D341Med (cell line): ENCODE data around the gene PRPS2.

ENCODE experiments used
- DNase-seq: peaks from one replicate; pipeline ENCODE4 v3.0.0; 2012; ENCODE audit warnings: low spot score

Gene PRPS2

DNA sequence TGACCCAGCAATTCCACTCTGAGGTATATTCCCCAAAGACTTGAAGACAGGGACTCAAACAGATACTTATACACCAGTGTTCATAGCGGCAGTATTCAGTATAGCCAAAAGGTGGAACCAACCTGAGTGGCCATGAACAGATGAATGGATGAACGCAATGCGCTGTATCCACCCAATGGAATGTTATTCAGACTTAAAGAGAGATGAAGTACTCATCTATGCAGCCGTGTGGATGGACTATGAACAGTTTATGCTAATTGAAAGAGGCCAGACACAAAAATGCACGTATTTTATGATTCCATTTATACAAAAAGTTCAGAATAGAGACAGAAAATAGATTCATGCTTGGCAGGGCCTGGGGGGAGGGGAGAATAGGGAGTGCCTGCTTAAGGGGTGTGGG is 26.3 kb downstream of the PRPS2 start:
- DNase-seq: no peak

DNA sequence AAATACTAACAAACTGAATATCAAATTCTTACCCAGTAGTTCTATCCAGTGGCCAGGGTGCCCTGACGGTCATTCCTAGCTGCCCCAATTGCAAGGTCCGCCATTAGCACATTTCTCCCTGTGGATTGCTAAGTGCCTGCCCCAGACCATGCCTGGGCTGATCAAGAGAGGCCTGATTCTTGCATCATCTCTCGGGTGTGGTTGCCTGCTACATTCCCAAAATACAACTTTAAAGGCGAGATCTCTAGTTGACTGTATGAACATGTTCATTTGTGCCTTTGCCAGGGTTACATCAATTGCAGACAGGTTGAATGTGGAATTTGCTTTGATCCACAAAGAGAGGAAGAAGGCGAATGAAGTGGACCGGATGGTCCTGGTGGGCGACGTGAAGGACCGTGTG is 28.0 kb downstream of the PRPS2 start:
- DNase-seq: no peak

DNA sequence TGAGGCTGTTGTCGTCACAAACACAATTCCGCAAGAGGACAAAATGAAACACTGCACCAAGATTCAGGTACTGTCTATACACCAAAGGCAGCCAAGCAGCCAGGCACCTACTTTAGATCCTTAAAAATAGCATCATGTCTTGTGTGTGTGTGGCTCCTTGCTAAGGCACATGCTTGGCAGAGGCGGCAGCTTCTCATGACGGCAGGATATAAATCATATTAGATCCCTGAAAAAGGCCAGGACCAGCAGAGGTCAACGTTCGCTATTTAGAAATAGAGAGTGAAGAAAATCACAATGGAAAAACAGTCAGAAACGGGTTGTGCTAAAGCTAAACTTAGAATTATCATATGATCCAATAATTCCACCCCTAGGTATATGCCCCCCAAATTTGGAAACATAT is 29.5 kb downstream of the PRPS2 start:
- no peak for DNase-seq

DNA sequence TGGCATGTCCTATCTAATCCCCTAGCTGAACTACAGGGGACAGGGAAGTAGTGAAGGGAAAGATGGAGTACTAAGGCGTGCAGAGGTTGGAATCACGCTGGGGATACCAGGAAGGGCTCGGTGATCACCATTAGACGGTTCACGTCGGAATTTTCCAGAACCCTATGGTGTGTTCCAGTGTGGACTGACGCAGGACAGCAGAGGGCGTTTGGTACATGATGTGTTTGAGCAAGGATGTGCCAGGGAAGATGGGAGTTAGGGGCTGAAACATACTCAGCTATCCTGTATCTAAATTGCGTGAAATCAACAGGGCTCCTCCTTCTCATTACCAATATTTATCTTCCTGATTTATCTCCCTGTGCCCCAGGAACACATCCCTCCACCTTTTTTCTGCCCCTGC is 33.7 kb downstream of the PRPS2 start:
- DNase-seq: no peak

DNA sequence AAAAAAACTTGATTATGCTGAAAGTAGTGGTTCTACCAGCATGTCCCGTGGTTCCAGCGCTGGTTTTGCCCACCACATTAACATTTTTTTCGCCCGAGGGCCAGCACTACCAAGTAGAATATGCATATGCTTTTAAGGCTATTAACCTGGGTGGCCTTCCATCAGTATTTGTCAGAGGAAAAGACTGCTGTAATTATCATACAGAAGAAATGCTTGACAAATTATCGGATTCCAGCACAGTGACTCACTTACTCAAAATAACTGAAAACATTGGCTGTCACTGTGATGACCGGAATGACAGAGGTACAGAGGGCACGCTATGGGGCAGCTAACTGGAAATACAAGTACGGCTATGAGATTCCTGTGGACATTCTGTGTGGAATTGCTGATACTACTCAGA is 34.6 kb downstream of the PRPS2 start:
- DNase-seq: no peak

DNA sequence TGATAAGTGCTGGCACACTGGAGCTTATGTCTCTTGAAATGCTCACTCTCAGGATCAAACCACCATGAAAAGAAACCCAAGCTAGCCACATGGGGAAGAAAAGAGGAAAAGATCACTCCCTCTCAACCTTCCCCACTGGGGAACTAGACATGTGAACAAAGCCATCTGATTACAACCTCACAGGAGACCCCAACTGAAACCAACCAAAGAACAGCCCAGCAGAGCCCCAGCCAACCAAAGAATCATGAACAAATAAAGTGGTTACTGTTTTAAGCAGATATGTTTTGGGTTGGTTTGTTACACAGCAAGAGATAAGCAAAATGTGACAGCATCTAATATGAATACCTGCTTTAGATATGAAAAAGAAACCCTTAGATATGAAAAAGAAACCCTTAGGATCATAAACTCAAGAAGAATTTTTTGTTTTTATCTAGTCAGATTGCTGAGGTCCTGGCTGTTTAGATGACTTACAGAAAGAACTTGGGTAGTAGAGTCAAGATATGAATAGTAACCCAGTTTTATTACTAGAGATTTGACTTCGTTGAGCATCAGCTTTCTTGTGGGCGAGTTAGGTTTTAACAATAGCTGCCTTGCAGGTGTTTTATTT is 52.0 kb downstream of the PRPS2 start:
- no peak for DNase-seq

DNA sequence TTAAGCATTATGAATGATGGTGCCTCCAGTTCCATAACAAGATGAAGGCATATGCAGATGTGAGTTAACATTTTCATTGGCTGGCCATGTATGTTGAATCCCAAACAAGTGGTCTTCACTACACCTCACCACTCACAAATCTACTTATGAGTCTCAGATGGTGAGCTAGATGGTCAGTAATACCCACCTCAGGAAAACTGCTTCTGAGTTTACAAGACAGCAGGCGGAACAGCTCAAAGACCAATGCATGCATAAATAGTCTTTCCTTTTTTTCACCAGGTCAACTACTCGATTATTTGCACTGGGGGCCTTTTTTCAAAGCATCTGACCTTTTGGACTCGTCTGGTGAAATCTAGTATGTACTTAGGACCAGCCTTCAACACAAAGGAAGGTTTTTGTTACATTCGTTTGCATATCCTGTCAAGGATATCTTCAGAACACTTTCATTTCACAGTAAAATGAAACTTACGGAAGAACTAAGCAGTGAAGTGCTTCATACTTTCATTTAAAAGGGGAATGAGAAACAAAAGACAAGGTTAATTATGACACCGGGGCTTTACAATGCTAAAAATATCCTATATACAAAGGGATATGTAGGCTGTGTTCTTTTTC is 52.6 kb downstream of the PRPS2 start:
- no peak for DNase-seq

DNA sequence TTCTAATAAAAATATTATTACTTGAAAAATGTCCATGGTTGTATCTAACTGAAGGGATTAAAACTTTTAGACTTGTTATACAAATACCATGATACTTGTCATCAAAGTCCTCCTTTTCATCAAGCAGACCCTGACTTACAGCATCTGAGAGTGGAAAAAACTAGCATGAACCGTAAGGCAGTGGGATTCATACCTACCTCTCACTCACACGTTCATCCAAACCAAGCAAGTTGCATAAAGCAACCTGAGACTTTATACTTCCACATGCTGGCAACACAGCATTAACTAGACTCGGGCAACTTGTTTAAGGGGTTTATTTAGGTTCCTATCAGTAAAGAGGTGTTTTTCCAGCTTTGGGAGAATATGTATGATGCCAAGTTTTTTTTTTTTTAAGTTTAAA is 53.1 kb downstream of the PRPS2 start:
- DNase-seq: no peak

DNA sequence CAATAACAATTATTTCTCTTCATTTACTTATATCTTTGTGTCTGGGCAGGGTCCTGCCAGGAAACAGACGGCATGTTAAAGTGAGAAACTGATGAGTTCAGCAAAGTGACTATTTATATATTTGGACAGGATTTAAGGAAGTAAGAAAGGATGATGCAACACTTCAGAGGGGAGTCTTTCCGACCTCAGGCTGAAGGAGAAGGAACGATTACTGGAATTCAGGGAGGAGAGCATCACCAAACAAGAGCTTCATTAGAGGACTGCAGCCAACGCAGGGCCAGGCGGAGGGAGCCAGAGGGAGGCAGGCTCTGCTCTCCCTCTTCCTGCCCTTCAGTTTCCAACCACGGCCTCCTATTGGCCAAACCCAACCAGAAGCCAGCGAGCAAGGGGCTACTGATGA is 74.1 kb downstream of the PRPS2 start:
- no peak for DNase-seq

DNA sequence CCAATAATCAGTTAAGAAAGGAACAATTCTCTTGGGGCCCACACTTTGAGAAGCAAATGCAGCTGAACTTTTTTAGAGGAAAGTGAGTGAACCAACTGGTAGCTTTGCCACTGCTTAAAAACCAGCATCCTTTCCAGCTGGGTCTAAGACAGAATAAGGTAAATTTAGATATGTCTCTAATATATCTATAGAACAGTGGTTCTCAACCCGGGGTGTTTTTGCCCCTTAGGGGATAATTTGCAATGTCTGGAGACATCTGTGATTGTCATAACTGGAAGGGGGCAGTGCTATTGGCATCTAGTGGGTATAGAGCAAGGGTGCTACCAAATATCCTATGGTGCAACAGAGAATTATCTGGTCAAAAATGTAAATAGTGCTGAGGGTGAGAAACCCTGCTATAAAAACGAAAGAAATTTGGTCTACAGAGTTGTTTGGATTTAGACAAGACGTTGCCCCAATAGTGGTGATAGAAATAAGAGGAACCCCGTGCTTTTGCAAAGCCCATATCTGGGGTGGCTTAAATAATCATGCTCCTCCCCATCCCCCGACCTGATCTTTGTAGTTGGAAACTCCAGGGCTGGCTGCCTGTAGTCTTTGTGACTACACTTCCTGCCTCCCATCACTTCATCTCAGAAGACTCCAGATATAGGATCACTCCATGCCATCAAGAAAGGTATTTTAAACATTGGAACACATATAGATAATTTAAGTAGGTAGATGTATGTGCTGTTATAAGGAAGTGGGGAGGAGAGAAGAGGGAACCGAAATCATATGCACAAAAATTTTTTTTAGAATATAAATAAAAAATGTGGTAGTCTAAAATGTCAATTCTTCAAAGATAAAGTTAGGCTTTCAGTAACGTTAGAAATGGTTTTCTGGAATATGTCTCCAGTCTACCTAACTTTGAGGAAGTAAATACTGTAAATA is 75.5 kb downstream of the PRPS2 start, which contains the start of gene TLR7:
TSS of gene TLR7 (plus strand) at position 622 of the 927 bp plus-strand sequence. CDS start 507 bp downstream, outside the sequence.
- no peak for DNase-seq

DNA sequence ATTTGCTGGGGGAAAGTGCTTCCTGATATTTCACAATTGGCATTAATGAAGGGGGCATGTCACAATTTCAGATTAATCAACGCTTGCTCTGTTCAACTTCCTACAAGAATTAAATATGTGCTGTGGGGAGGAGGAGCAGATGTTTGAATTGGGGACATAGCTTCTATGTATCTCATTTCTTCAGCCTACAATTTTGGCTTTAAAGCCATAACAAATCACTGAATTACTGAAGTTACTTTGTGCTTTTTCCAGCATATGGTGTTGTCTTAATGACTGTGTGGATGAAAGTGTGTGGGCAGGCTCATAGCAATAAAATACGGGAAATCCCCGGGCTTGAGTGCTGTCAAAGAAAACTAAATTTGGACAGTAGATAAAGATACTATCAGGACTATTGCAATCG is 76.5 kb downstream of the PRPS2 start:
- DNase-seq: no peak

DNA sequence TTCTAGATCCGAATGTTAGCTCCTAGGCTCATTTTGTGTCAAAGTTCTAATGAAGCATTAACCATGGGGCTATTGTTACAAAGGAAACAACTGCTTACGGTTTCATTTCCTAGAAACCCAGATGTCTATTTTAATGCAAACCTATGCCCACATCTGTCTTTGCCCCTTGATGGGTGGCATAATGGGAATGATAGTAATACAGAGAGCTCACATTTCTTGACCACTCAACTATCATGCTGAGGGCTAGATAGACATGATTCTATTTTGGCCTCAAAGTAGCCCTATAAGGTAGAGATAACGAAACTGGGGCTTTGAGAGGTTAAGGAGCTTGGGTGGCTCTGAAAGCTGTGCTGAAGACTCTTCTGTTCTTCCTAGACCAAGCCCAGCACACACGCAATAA is 77.5 kb downstream of the PRPS2 start:
- DNase-seq: no peak

DNA sequence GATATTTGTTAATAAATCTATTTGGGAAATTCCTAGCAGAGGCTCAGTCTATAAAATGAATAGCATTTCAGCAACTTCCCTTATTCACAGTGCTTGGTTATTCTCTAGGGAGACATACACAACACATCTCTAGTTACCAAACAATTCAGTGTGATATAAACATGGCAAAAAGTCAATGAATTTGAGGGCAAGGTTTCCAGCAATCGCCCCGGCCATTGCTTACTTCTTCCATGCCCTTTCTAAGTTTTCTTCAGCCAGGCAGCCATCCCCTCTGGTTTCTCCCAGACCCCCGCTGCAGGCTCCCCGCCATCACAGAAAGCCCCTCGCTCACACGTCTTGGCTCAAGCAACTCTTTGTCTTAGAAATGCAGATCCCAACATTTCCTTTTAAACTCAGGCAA is 80.0 kb downstream of the PRPS2 start:
- DNase-seq: no peak

DNA sequence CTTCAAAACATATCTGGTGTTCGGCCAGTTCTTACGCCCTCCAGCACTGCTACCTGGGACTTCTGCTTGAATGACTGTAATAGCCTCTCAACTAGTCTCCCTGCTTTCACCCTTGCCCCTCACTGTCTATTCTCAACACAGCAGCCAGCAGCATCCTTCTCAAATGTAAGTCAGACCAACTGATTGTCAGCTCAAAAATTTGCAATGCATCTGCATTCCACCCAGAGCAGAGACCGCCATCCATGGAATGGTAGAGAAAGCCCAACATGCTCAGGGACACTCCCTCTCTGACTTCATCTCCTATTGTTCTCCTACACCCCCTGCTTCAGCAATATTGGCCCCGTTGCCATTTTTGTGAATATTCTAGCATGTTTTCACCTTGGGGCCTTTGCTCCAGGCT is 81.5 kb downstream of the PRPS2 start:
- DNase-seq: no peak
